MG63 (cell line): ENCODE data around the gene SUPT4H1. TPM values are rescaled to one million over a fixed set of nuclear protein-coding genes. Genes with fewer than 3 reads are reported as not detected.
"Not testable (repeated sequence)": the region's sequence is repeated elsewhere in the genome, so short reads cannot be mapped to it uniquely, and the experiment has no call there.

Experiments
- DNase-seq: peaks from one replicate; pipeline ENCODE4 v3.0.0-alpha.2; 2020
- H3K27me3 ChIP-seq: fragments of 250-450 bp; sonication (Bioruptor Pico); 2 replicates; pipeline ENCODE4 v1.5.1; 2020; ENCODE audit warnings: mild to moderate bottlenecking, moderate library complexity
- H3K36me3 ChIP-seq: fragments of 250-450 bp; sonication (Bioruptor Pico); 2 replicates; pipeline ENCODE4 v1.5.1; 2020; ENCODE audit warnings: mild to moderate bottlenecking, moderate library complexity
- H3K4me3 ChIP-seq: fragments of 250-450 bp; sonication (Bioruptor Pico); 2 replicates; pipeline ENCODE4 v1.5.1; 2020; ENCODE audit warnings: mild to moderate bottlenecking, moderate library complexity
- H3K9me3 ChIP-seq: fragments of 250-450 bp; sonication (Bioruptor Pico); 2 replicates; pipeline ENCODE4 v1.5.1; 2020; ENCODE audit warnings: mild to moderate bottlenecking, moderate library complexity
- total RNA-seq: library from RNA; depleted of rRNA; stranded (reverse); fragments of >200 nt; shearing (Covaris generic); gene quantifications from 2 replicates; pipeline ENCODE4 v1.2.3, GENCODE V29; 2014; ENCODE audit warnings: low replicate concordance

Gene SUPT4H1
- total RNA-seq, 1 experiment from 2014 or later: 97.2 TPM

DNA sequence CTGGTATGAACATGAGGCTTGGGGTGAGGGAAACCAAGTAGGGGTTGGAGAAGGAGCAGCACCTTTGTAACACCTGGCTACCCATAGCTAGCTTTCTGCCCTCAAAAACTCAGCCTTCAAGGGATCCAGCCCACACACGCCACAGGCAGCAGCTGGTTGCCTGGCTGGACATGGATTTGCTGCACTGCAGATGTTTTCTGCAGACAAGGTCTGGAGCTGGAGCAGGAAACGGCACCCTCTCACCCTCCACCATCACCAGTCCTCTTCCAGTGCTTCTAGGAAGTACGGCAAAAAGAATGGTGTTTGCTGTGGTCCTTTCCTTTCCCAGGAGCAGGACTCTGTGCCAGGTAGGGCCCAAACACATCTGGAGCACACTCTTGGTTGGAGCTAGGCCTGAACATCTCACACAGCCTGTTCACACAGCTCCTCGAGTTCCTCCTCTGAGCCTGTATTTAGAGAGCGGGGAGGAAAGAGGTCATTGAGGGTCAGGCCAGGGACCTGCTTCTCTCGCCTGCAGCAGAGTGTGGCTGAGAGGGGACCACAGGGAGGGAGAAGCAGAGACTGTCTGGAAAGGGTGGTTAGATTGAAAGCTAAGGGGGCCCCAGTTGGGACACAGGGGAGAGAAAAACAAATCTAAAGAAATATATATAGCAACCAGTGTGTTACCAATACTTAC lies 2.7 kb upstream of the SUPT4H1 start:
- Histone ChIP-seq H3K9me3 (no peaks in the 10 kb centered on the region), H3K36me3 (peaks cover 5% of the 10 kb centered on the region), H3K27me3 (no peaks in the 10 kb centered on the region), H3K4me3 (no peak overlapping the region)
- no peak for DNase-seq

- DNase-seq: no peak
- H3K36me3 ChIP-seq: peaks cover 18% of the 10 kb centered on the region
- peak overlapping the region; percentile 80 for H3K4me3 ChIP-seq
- H3K9me3 ChIP-seq: no peaks in the 10 kb centered on the region
- H3K27me3 ChIP-seq: no peaks in the 10 kb centered on the region
Observed at GRCh38 chr17:58353389-58353825, 1.4 kb upstream of the SUPT4H1 start.

- Histone ChIP-seq H3K9me3 (no peaks in the 10 kb centered on the region), H3K36me3 (peaks cover 24% of the 10 kb centered on the region), H3K27me3 (no peaks in the 10 kb centered on the region), H3K4me3 (peak overlapping the region; percentile 80)
- DNase-seq: no peak
Observed at GRCh38 chr17:58352596-58353388, 791 bp upstream of the SUPT4H1 start.

- no peak for DNase-seq
- Histone ChIP-seq H3K9me3 (no peaks in the 10 kb centered on the region), H3K4me3 (peak overlapping the region; percentile 80), H3K27me3 (no peaks in the 10 kb centered on the region), H3K36me3 (peaks cover 39% of the 10 kb centered on the region)
Observed at GRCh38 chr17:58351182-58351581, 819 bp downstream of the SUPT4H1 start.

GRCh38 chr17:58348038-58348437 lies 4.0 kb downstream of the SUPT4H1 start:
- Histone ChIP-seq H3K27me3 (no peaks in the 10 kb centered on the region), H3K9me3 (no peaks in the 10 kb centered on the region), H3K36me3 (peaks cover 61% of the 10 kb centered on the region), H3K4me3 (no peak overlapping the region)
- no peak for DNase-seq

- H3K36me3 ChIP-seq: peaks cover 61% of the 10 kb centered on the region
- no peaks in the 10 kb centered on the region for H3K27me3 ChIP-seq
- no peak for DNase-seq
- no peaks in the 10 kb centered on the region for H3K9me3 ChIP-seq
- H3K4me3 ChIP-seq: no peak overlapping the region
Observed at GRCh38 chr17:58345500-58345899, 6.5 kb downstream of the SUPT4H1 start.

DNA sequence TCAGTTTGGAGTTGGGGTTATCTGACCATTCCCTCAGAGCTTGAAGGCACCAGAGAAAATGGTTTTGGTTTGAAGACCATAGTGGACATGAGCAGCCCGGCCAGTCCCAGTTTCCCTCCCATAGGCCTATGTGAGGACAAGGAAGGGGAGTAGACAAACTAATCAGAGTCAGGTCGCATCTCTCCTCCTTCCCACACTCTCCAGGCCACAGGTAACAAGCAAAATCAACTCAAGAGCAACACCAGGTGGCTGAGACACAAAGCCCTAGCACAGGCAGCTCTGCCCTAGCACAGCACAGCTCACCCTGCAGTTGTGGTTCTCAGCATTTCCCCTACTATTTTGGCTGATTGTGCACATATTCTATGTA lies 7.2 kb downstream of the SUPT4H1 start:
- DNase-seq: no peak
- Histone ChIP-seq H3K4me3 (no peak overlapping the region), H3K9me3 (no peaks in the 10 kb centered on the region), H3K27me3 (no peaks in the 10 kb centered on the region), H3K36me3 (peaks cover 56% of the 10 kb centered on the region)

GRCh38 chr17:58344047-58344790 lies 7.8 kb downstream of the SUPT4H1 start:
- no peak overlapping the region for H3K4me3 ChIP-seq
- H3K27me3 ChIP-seq: no peaks in the 10 kb centered on the region
- DNase-seq: no peak
- peaks cover 52% of the 10 kb centered on the region for H3K36me3 ChIP-seq
- no peaks in the 10 kb centered on the region for H3K9me3 ChIP-seq

DNA sequence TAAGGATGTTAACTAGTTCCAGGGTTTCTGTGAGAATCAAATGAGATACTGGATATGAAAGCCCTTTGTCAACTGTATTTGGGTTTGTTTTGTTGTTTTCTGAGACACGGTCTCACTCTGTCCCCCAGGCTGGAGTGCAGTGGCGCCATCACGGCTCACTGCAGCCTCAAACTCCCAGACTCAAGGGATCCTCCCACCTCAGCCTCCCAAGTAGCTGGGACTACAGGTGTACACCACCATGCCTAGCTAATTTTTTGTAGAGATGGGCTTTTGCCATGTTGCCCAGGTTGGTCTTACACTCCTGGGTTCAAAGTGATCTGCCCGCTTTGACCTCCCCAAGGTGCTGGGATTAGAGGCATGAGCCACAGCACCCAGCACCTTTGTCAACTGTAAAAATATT lies 8.9 kb downstream of the SUPT4H1 start:
- Histone ChIP-seq H3K27me3 (no peaks in the 10 kb centered on the region), H3K36me3 (peaks cover 43% of the 10 kb centered on the region), H3K9me3 (no peaks in the 10 kb centered on the region), H3K4me3 (no peak overlapping the region)
- no peak for DNase-seq

DNA sequence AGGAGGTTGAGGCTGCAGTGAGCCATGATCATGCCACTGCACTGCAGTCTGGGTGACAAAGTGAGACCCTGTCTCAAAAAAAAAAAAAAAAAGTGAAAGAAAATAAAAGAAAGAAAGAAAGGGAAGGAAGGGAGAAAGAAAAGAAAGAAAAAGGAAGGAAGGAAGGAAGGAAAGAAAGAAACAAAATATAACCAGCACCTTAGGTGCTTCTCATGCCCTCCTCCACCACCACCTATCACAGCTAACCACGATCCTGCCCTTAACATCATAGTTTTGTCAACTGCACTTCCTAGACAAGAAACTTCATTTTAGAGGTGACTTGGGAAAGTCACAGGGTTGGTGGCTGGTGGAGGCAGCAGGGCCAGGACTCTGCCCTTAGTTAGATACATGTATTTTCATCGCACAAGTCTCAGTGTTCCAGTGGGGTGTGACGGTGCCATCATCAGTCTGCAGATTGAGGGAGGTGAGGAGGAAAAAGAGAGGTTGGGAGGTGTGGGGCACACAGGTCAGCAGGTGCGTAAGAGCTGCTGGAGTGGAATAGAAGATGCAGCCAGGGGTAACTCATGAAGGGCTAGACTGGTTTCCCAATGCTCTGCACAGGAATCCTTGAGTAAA lies 10.0 kb downstream of the SUPT4H1 start:
- Histone ChIP-seq H3K4me3 (no peak overlapping the region), H3K9me3 (no peaks in the 10 kb centered on the region), H3K27me3 (no peaks in the 10 kb centered on the region), H3K36me3 (peaks cover 31% of the 10 kb centered on the region)
- DNase-seq: no peak

- H3K36me3 ChIP-seq: peaks cover 25% of the 10 kb centered on the region
- not testable (repeated sequence) for H3K27me3 ChIP-seq, H3K9me3 ChIP-seq, DNase-seq, H3K4me3 ChIP-seq
Observed at GRCh38 chr17:58341136-58341860, 10.7 kb downstream of the SUPT4H1 start.

GRCh38 chr17:58340405-58340876 lies 11.6 kb downstream of the SUPT4H1 start:
- H3K27me3 ChIP-seq: no peaks in the 10 kb centered on the region
- no peaks in the 10 kb centered on the region for H3K9me3 ChIP-seq
- H3K4me3 ChIP-seq: no peak overlapping the region
- H3K36me3 ChIP-seq: peaks cover 17% of the 10 kb centered on the region
- no peak for DNase-seq

DNA sequence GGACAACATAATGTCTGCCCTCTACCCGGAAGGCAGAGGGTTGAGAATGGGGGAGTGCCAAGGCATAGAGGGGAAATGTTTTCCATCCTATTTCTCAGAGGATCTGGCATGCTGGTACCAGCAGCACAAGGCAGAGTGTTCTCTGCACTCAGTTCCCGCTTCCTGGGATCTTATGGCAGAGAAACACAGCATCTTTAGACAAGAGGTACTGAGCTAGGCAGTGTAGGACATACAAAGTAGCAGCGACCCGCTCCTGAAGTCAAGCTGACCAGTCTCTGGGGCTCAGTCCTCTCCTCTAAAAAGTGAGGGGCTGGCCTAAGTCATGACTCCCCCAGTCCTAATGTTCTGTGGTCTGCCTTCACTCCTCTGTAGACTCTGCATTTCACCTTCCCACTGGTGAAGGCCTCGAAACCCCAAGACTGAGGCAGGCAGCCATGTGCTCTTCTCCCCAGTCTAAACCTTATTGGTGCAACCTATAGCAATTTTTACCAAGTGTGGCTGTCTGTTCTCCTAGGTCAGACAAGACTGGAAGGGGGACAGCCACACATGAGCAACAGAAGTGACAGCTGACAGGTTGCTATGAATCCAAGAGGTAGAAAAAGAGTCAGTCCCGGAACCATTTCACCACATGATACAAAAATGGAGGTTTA lies 12.1 kb downstream of the SUPT4H1 start:
- Histone ChIP-seq H3K9me3 (no peaks in the 10 kb centered on the region), H3K4me3 (peak overlapping the region; percentile 44), H3K36me3 (peaks cover 11% of the 10 kb centered on the region), H3K27me3 (no peaks in the 10 kb centered on the region)
- DNase-seq: no peak

- H3K9me3 ChIP-seq: no peaks in the 10 kb centered on the region
- peaks cover 3% of the 10 kb centered on the region for H3K36me3 ChIP-seq
- no peaks in the 10 kb centered on the region for H3K27me3 ChIP-seq
- DNase-seq: peak; percentile 92
- H3K4me3 ChIP-seq: peak overlapping the region; percentile 44
Observed at GRCh38 chr17:58338841-58339754, 12.9 kb downstream of the SUPT4H1 start.

- H3K4me3 ChIP-seq: peak overlapping the region; percentile 44
- H3K9me3 ChIP-seq: no peaks in the 10 kb centered on the region
- H3K36me3 ChIP-seq: peaks cover 3% of the 10 kb centered on the region; the same call in 1 of the 2 replicates
- DNase-seq: no peak
- H3K27me3 ChIP-seq: no peaks in the 10 kb centered on the region
Observed at GRCh38 chr17:58338454-58338840, 13.6 kb downstream of the SUPT4H1 start.
